Measurements from ENCODE around the gene MPRIP.

Gene MPRIP

GRCh38 chr17:17170346-17170985 lies 128.2 kb downstream of the MPRIP start:
- no peak overlapping the region for H3K4me3 ChIP-seq (ENCODE audit: low read depth, low read length)
- DNase-seq (ENCODE audit: low read depth) = no peak
- TF ChIP-seq, protein P1, sequence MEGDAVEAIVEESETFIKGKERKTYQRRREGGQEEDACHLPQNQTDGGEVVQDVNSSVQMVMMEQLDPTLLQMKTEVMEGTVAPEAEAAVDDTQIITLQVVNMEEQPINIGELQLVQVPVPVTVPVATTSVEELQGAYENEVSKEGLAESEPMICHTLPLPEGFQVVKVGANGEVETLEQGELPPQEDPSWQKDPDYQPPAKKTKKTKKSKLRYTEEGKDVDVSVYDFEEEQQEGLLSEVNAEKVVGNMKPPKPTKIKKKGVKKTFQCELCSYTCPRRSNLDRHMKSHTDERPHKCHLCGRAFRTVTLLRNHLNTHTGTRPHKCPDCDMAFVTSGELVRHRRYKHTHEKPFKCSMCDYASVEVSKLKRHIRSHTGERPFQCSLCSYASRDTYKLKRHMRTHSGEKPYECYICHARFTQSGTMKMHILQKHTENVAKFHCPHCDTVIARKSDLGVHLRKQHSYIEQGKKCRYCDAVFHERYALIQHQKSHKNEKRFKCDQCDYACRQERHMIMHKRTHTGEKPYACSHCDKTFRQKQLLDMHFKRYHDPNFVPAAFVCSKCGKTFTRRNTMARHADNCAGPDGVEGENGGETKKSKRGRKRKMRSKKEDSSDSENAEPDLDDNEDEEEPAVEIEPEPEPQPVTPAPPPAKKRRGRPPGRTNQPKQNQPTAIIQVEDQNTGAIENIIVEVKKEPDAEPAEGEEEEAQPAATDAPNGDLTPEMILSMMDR (IDR thresholded peaks at IDR 0.05; ENCODE audit: control insufficient read depth, extremely low read depth, insufficient read depth) = no peak

DNA sequence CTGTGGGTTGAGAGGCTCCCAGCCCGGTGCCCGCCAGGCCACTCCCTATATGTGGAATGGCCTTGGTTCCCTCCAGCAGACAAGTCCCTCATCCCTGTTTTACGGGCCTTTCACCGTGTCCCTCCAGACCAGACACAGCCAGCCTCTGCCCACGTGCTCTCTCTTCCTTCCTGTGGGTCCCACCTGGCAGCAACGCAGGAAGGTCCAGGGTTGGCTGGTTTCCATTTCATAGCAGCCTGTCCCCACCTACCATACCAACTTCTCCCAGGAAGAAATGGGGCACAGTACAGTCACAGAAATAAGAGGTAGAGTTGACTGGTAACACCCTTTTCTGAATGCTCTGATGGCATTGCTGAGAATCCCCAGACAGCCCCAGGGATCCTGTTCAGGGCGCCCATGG lies 128.9 kb downstream of the MPRIP start:
- TF ChIP-seq, protein P1 (IDR thresholded peaks at IDR 0.05; ENCODE audit: control insufficient read depth, extremely low read depth, insufficient read depth) = no peak
- no peak overlapping the region for H3K4me3 ChIP-seq (ENCODE audit: low read depth, low read length)
- no peak for DNase-seq (ENCODE audit: low read depth)

- no peak for DNase-seq (ENCODE audit: low read depth)
- TF ChIP-seq, protein P1 (IDR thresholded peaks at IDR 0.05; ENCODE audit: control insufficient read depth, extremely low read depth, insufficient read depth) = no peak
- no peak overlapping the region for H3K4me3 ChIP-seq (ENCODE audit: low read depth, low read length)
Measured at GRCh38 chr17:17172001-17172939, 130.0 kb downstream of the MPRIP start.

DNA sequence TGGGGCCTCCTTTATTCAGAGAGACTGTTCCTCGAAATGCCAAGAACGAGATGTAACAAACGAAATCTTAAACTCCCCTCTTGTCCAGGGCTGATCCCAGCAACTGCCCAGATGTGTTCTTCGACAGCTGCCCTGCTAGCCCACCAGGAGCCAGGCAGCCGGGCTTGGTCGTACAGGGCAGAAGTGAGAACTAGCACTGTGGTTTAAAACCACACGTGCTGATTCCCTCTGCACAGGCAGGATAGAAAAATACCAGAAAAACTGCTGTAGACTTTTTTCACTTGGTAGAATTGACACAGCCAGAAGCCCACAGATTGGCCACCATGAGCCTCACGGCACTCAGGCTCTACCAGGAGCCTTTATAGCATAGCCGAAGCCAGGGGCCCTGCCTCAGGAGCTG lies 130.7 kb downstream of the MPRIP start:
- TF ChIP-seq, protein P1 (IDR thresholded peaks at IDR 0.05; ENCODE audit: control insufficient read depth, extremely low read depth, insufficient read depth) = no peak
- no peak for DNase-seq (ENCODE audit: low read depth)
- H3K4me3 ChIP-seq (ENCODE audit: low read depth, low read length) = no peak overlapping the region

DNA sequence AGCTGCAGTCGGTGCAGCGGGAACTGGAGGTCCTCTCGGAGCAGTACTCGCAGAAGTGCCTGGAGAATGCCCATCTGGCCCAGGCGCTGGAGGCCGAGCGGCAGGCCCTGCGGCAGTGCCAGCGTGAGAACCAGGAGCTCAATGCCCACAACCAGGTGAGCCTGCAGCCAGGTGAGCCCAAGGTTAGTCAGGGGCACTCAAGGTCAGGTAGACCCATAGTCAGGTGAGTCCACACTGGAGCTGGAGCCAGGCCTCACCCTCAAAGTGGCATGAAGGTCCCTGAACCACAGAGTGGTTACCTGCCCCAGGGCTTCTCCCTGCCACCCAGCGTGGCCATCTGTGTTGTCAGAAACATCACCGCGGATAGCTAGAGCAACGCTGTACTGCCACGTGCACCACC lies 131.7 kb downstream of the MPRIP start:
- H3K4me3 ChIP-seq (ENCODE audit: low read depth, low read length) = no peak overlapping the region
- no peak for DNase-seq (ENCODE audit: low read depth)
- TF ChIP-seq, protein P1 (IDR thresholded peaks at IDR 0.05; ENCODE audit: control insufficient read depth, extremely low read depth, insufficient read depth) = no peak

DNA sequence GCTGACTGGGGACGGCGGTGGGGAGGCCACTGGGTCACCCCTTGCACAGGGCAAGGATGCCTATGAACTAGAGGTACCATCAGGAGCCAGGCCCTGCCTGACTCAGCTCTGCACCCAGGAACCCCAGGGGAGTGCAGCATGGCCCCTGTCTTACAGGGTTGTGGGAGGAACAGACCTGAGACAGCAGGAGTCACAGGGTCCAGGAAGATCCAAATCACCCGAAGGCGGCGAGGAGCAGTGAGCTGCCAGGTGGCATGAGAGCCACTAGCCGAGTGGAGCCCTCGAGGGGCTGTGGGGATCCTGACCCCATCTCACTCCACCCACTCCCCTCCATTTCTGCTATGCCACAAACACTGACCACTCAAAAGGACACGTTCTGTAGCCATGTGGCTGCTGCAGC lies 133.1 kb downstream of the MPRIP start:
- TF ChIP-seq, protein P1 (IDR thresholded peaks at IDR 0.05; ENCODE audit: control insufficient read depth, extremely low read depth, insufficient read depth) = no peak
- H3K4me3 ChIP-seq (ENCODE audit: low read depth, low read length) = no peak overlapping the region
- no peak for DNase-seq (ENCODE audit: low read depth)

Measured in LNCaP clone FGC (cell line).